ENCODE measurements around the gene ZGLP1.

ZGLP1 gene

GRCh38 chr19:10333758-10334587 lies 24.4 kb upstream of the ZGLP1 start:
- H3K27me3 Mint-ChIP-seq, result no peaks in the 10 kb centered on the region
- H3K4me3 Mint-ChIP-seq, result peak overlapping the region; percentile 99
- H3K36me3 Mint-ChIP-seq (ENCODE audit: low read depth), result peaks cover 43% of the 10 kb centered on the region
- no peaks in the 10 kb centered on the region for H3K9me3 Mint-ChIP-seq
- H3K27ac Mint-ChIP-seq, result peak overlapping the region; percentile 98
- H3K4me1 Mint-ChIP-seq (ENCODE audit: low read depth), result peaks cover 56% of the 10 kb centered on the region

- no peaks in the 10 kb centered on the region for H3K9me3 Mint-ChIP-seq
- no peaks in the 10 kb centered on the region for H3K27me3 Mint-ChIP-seq
- H3K4me3 Mint-ChIP-seq, result peak within 1 kb of the TSS; percentile 99
- peaks cover 48% of the 10 kb centered on the region for H3K4me1 Mint-ChIP-seq (ENCODE audit: low read depth)
- peaks cover 46% of the 10 kb centered on the region for H3K36me3 Mint-ChIP-seq (ENCODE audit: low read depth)
- peak within 1 kb of the TSS; percentile 98 for H3K27ac Mint-ChIP-seq
These were observed 23.5 kb upstream of the ZGLP1 start, which contains the start of gene RAVER1 for GRCh38 chr19:10332965-10333757. Gene RAVER1, minus strand, starts transcription at chr19:10333529. Its CDS starts 22 bp downstream, at chr19:10333507.

GRCh38 chr19:10332158-10332964 lies 22.7 kb upstream of the ZGLP1 start:
- H3K27me3 Mint-ChIP-seq, result no peaks in the 10 kb centered on the region
- peaks cover 45% of the 10 kb centered on the region for H3K4me1 Mint-ChIP-seq (ENCODE audit: low read depth)
- H3K36me3 Mint-ChIP-seq (ENCODE audit: low read depth), result peaks cover 51% of the 10 kb centered on the region
- no peaks in the 10 kb centered on the region for H3K9me3 Mint-ChIP-seq
- H3K4me3 Mint-ChIP-seq, result peak overlapping the region; percentile 99
- H3K27ac Mint-ChIP-seq, result peak overlapping the region; percentile 98

- Mint-ChIP-seq H3K36me3 (ENCODE audit: low read depth) (peaks cover 54% of the 10 kb centered on the region), H3K9me3 (no peaks in the 10 kb centered on the region), H3K27me3 (no peaks in the 10 kb centered on the region), H3K4me1 (ENCODE audit: low read depth) (peaks cover 33% of the 10 kb centered on the region), H3K4me3 (no peak overlapping the region), H3K27ac (no peak overlapping the region)
These were observed 19.9 kb upstream of the ZGLP1 start for GRCh38 chr19:10329555-10329954.

- no peaks in the 10 kb centered on the region for H3K9me3 Mint-ChIP-seq
- no peaks in the 10 kb centered on the region for H3K27me3 Mint-ChIP-seq
- peaks cover 26% of the 10 kb centered on the region for H3K4me1 Mint-ChIP-seq (ENCODE audit: low read depth)
- H3K4me3 Mint-ChIP-seq, result no peak overlapping the region
- peaks cover 56% of the 10 kb centered on the region for H3K36me3 Mint-ChIP-seq (ENCODE audit: low read depth)
- no peak overlapping the region for H3K27ac Mint-ChIP-seq
These were observed 19.2 kb upstream of the ZGLP1 start for GRCh38 chr19:10328558-10329429.

GRCh38 chr19:10327793-10328192 lies 18.2 kb upstream of the ZGLP1 start:
- peaks cover 18% of the 10 kb centered on the region for H3K4me1 Mint-ChIP-seq (ENCODE audit: low read depth)
- no peaks in the 10 kb centered on the region for H3K27me3 Mint-ChIP-seq
- H3K27ac Mint-ChIP-seq, result no peak overlapping the region
- H3K36me3 Mint-ChIP-seq (ENCODE audit: low read depth), result peaks cover 50% of the 10 kb centered on the region
- no peaks in the 10 kb centered on the region for H3K9me3 Mint-ChIP-seq
- no peak overlapping the region for H3K4me3 Mint-ChIP-seq

GRCh38 chr19:10325732-10326131 lies 16.1 kb upstream of the ZGLP1 start:
- H3K27ac Mint-ChIP-seq, result no peak overlapping the region
- peaks cover 2% of the 10 kb centered on the region for H3K4me1 Mint-ChIP-seq (ENCODE audit: low read depth)
- H3K9me3 Mint-ChIP-seq, result no peaks in the 10 kb centered on the region
- H3K36me3 Mint-ChIP-seq (ENCODE audit: low read depth), result peaks cover 46% of the 10 kb centered on the region
- H3K4me3 Mint-ChIP-seq, result no peak overlapping the region
- H3K27me3 Mint-ChIP-seq, result no peaks in the 10 kb centered on the region

GRCh38 chr19:10321874-10322835 lies 12.5 kb upstream of the ZGLP1 start:
- Mint-ChIP-seq H3K4me3 (no peak overlapping the region), H3K9me3 (no peaks in the 10 kb centered on the region), H3K36me3 (ENCODE audit: low read depth) (peaks cover 34% of the 10 kb centered on the region), H3K27me3 (no peaks in the 10 kb centered on the region), H3K4me1 (ENCODE audit: low read depth) (no peaks in the 10 kb centered on the region), H3K27ac (peak overlapping the region; percentile 27)

GRCh38 chr19:10321417-10321797 lies 11.8 kb upstream of the ZGLP1 start:
- H3K9me3 Mint-ChIP-seq, result no peaks in the 10 kb centered on the region
- H3K4me3 Mint-ChIP-seq, result no peak overlapping the region
- peaks cover under 1% of the 10 kb centered on the region for H3K4me1 Mint-ChIP-seq (ENCODE audit: low read depth)
- H3K36me3 Mint-ChIP-seq (ENCODE audit: low read depth), result peaks cover 35% of the 10 kb centered on the region
- no peak overlapping the region for H3K27ac Mint-ChIP-seq
- no peaks in the 10 kb centered on the region for H3K27me3 Mint-ChIP-seq

GRCh38 chr19:10320602-10321416 lies 11.2 kb upstream of the ZGLP1 start:
- H3K9me3 Mint-ChIP-seq, result no peaks in the 10 kb centered on the region
- H3K36me3 Mint-ChIP-seq (ENCODE audit: low read depth), result peaks cover 40% of the 10 kb centered on the region
- H3K4me3 Mint-ChIP-seq, result no peak overlapping the region
- H3K27me3 Mint-ChIP-seq, result no peaks in the 10 kb centered on the region
- no peak overlapping the region for H3K27ac Mint-ChIP-seq
- peaks cover 7% of the 10 kb centered on the region for H3K4me1 Mint-ChIP-seq (ENCODE audit: low read depth)

- H3K4me1 Mint-ChIP-seq (ENCODE audit: low read depth), result peaks cover 21% of the 10 kb centered on the region
- H3K4me3 Mint-ChIP-seq, result no peak overlapping the region
- no peaks in the 10 kb centered on the region for H3K9me3 Mint-ChIP-seq
- H3K27ac Mint-ChIP-seq, result no peak overlapping the region
- H3K36me3 Mint-ChIP-seq (ENCODE audit: low read depth), result peaks cover 41% of the 10 kb centered on the region
- H3K27me3 Mint-ChIP-seq, result no peaks in the 10 kb centered on the region
These were observed 9.4 kb upstream of the ZGLP1 start for GRCh38 chr19:10318807-10319682.

Measured in stimulated activated naive CD8-positive, alpha-beta T cell treated with anti-CD3 and anti-CD28 coated beads, Interleukin-15, Interleukin-2, amounts not matched to agents 100 ng/mL and 50 ng/mL, for 24 hours (primary cell).